Astrocyte (in vitro differentiated cells and primary cell): ENCODE data around the gene DUSP14. TPM values are rescaled to one million over a fixed set of nuclear protein-coding genes. Genes with fewer than 3 reads are reported as not detected.

Experiments
- DNase-seq: peaks from one replicate; pipeline ENCODE4 v3.0.0-alpha.2; 2010; ENCODE audit warnings: low read depth
- FAIRE-seq: peaks from 2 replicates; lab custom pipeline; 2011; peaks lifted over from hg19 to GRCh38; lab: Jason Lieb, UNC
- H2AFZ ChIP-seq: 2 replicates; pipeline ENCODE4 v1.6.0; 2012; ENCODE audit warnings: low read depth, low read length, inconsistent platforms
- H3K27ac ChIP-seq: 2 replicates; pipeline ENCODE4 v1.5.1; 2011; ENCODE audit warnings: low read depth, low read length, inconsistent platforms
- H3K27me3 ChIP-seq: 2 replicates; pipeline ENCODE4 v1.6.0; 2011; ENCODE audit warnings: low read length, inconsistent platforms; ENCODE audit not compliant: insufficient read depth
- H3K36me3 ChIP-seq: 2 replicates; pipeline ENCODE4 v1.5.1; 2011; ENCODE audit warnings: low read length, inconsistent platforms; ENCODE audit not compliant: insufficient read depth
- H3K4me1 ChIP-seq: 2 replicates; pipeline ENCODE4 v1.5.1; 2011; ENCODE audit warnings: low read length, inconsistent platforms; ENCODE audit not compliant: insufficient read depth
- H3K4me2 ChIP-seq: 2 replicates; pipeline ENCODE4 v1.6.0; 2012; ENCODE audit warnings: low read length, inconsistent platforms
- H3K4me3 ChIP-seq: 2 replicates; pipeline ENCODE4 v1.5.1; 2011; ENCODE audit warnings: low read depth, mild to moderate bottlenecking, low read length, inconsistent platforms; ENCODE audit not compliant: insufficient read depth
- H3K79me2 ChIP-seq: 2 replicates; pipeline ENCODE4 v1.6.0; 2012; ENCODE audit warnings: mild to moderate bottlenecking, low read length, inconsistent platforms; ENCODE audit not compliant: insufficient read depth
- H3K9ac ChIP-seq: 2 replicates; pipeline ENCODE4 v1.6.0; 2012; ENCODE audit warnings: mild to moderate bottlenecking, low read length, inconsistent platforms
- H3K9me3 ChIP-seq: 2 replicates; pipeline ENCODE4 v1.5.1; 2012; ENCODE audit warnings: low read depth, mild to moderate bottlenecking, low read length, inconsistent platforms; ENCODE audit not compliant: insufficient read depth
- H4K20me1 ChIP-seq: 2 replicates; pipeline ENCODE4 v1.6.0; 2012; ENCODE audit warnings: low read length, inconsistent platforms; ENCODE audit not compliant: insufficient read depth
- H3K27ac Mint-ChIP-seq: one replicate; pipeline ENCODE4 v1.8.0; 2021; ENCODE audit warnings: mild to moderate bottlenecking, mixed read lengths; ENCODE audit not compliant: unreplicated experiment
- H3K27me3 Mint-ChIP-seq: one replicate; pipeline ENCODE4 v1.8.0; 2021; ENCODE audit warnings: low read depth, mixed read lengths; ENCODE audit not compliant: unreplicated experiment
- H3K36me3 Mint-ChIP-seq: one replicate; pipeline ENCODE4 v1.8.0; 2021; ENCODE audit warnings: low read depth, mixed read lengths; ENCODE audit not compliant: unreplicated experiment
- H3K4me1 Mint-ChIP-seq: one replicate; pipeline ENCODE4 v1.8.0; 2021; ENCODE audit warnings: low read depth, mixed read lengths; ENCODE audit not compliant: unreplicated experiment
- H3K4me3 Mint-ChIP-seq: one replicate; pipeline ENCODE4 v1.8.0; 2021; ENCODE audit warnings: mild to moderate bottlenecking, moderate library complexity, mixed read lengths; ENCODE audit not compliant: unreplicated experiment
- H3K9me3 Mint-ChIP-seq: one replicate; pipeline ENCODE4 v1.8.0; 2021; ENCODE audit warnings: mild to moderate bottlenecking, mixed read lengths; ENCODE audit not compliant: unreplicated experiment
- EZH2 ChIP-seq: IDR thresholded peaks from 2 replicates; pipeline ENCODE4 v1.6.1; 2012; ENCODE audit warnings: mild to moderate bottlenecking, low read length, inconsistent platforms; ENCODE audit not compliant: insufficient read depth
- total RNA-seq: library from RNA; stranded (reverse); gene quantifications from 2 replicates; pipeline ENCODE4 v1.2.1, GENCODE V29; 2021
- TF ChIP-seq, protein P1 (sequence below): IDR thresholded peaks from 2 replicates; pipeline ENCODE4 v1.5.1; 2011; ENCODE audit warnings: low read depth, mild to moderate bottlenecking, inconsistent platforms, low read length, moderate library complexity; ENCODE audit not compliant: insufficient read depth

DUSP14 gene
- total RNA-seq, 1 donor from 2014 or later, result 69.1 TPM

DNA sequence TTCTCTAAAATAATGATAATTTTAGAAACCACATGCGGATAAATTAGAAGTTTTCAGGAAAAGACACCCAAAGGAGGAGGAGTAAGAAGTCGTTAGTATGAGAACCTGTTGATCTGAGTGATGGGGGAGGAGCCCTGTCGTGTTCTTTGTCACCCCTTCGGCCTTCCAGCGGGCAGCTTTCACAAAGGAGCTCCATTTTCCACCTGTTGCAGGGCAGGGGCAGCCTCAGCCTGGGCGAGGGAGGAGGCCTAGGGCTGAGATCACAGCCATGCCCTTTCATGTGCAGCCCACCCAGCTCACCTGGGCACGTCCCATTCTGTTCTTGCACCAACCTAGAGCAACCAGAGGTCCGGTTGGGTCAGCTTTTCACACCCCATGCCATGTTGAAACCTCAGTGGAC, 5.3 kb downstream of the DUSP14 start:
- peaks cover 89% of the 10 kb centered on the region for H3K79me2 ChIP-seq
- H3K27ac Mint-ChIP-seq, result peak overlapping the region; percentile 20
- H3K4me3 ChIP-seq, result no peak overlapping the region
- DNase-seq, result no peak
- no peak overlapping the region for H2AFZ ChIP-seq
- H3K36me3 Mint-ChIP-seq, result peaks cover 2% of the 10 kb centered on the region
- H3K27me3 Mint-ChIP-seq, result no peaks in the 10 kb centered on the region
- peaks cover 44% of the 10 kb centered on the region for H4K20me1 ChIP-seq
- H3K36me3 ChIP-seq, result peaks cover 2% of the 10 kb centered on the region
- no peak for TF ChIP-seq EZH2
- TF ChIP-seq, protein P1, sequence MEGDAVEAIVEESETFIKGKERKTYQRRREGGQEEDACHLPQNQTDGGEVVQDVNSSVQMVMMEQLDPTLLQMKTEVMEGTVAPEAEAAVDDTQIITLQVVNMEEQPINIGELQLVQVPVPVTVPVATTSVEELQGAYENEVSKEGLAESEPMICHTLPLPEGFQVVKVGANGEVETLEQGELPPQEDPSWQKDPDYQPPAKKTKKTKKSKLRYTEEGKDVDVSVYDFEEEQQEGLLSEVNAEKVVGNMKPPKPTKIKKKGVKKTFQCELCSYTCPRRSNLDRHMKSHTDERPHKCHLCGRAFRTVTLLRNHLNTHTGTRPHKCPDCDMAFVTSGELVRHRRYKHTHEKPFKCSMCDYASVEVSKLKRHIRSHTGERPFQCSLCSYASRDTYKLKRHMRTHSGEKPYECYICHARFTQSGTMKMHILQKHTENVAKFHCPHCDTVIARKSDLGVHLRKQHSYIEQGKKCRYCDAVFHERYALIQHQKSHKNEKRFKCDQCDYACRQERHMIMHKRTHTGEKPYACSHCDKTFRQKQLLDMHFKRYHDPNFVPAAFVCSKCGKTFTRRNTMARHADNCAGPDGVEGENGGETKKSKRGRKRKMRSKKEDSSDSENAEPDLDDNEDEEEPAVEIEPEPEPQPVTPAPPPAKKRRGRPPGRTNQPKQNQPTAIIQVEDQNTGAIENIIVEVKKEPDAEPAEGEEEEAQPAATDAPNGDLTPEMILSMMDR, result no peak
- H3K9me3 Mint-ChIP-seq, result no peaks in the 10 kb centered on the region
- peaks cover 32% of the 10 kb centered on the region for H3K4me1 ChIP-seq
- no peak overlapping the region for H3K4me2 ChIP-seq
- H3K9ac ChIP-seq, result no peak overlapping the region
- H3K27ac ChIP-seq, result no peak overlapping the region
- FAIRE-seq, result no peak
- peak overlapping the region; percentile 40 for H3K4me3 Mint-ChIP-seq
- H3K4me1 Mint-ChIP-seq, result peaks cover 29% of the 10 kb centered on the region
- H3K27me3 ChIP-seq, result no peaks in the 10 kb centered on the region
- no peaks in the 10 kb centered on the region for H3K9me3 ChIP-seq

- Histone ChIP-seq H3K27me3 (no peaks in the 10 kb centered on the region), H3K9me3 (no peaks in the 10 kb centered on the region), H4K20me1 (peaks cover 64% of the 10 kb centered on the region), H3K79me2 (peaks cover 96% of the 10 kb centered on the region), H3K36me3 (peaks cover 4% of the 10 kb centered on the region), H3K9ac (no peak overlapping the region), H3K4me3 (no peak overlapping the region), H3K4me2 (no peak overlapping the region), H3K4me1 (no peaks in the 10 kb centered on the region), H3K27ac (no peak overlapping the region), H2AFZ (no peak overlapping the region)
- DNase-seq (no peak), FAIRE-seq (no peak)
- no peaks in the 10 kb centered on the region for H3K9me3 Mint-ChIP-seq
- H3K36me3 Mint-ChIP-seq, result peaks cover 11% of the 10 kb centered on the region
- no peak overlapping the region for H3K27ac Mint-ChIP-seq
- H3K27me3 Mint-ChIP-seq, result no peaks in the 10 kb centered on the region
- TF ChIP-seq, protein P1, result no peak
- TF ChIP-seq EZH2, result no peak
- no peak overlapping the region for H3K4me3 Mint-ChIP-seq
- H3K4me1 Mint-ChIP-seq, result no peaks in the 10 kb centered on the region
These were observed 10.7 kb downstream of the DUSP14 start for GRCh38 chr17:37500378-37500777.

DNA sequence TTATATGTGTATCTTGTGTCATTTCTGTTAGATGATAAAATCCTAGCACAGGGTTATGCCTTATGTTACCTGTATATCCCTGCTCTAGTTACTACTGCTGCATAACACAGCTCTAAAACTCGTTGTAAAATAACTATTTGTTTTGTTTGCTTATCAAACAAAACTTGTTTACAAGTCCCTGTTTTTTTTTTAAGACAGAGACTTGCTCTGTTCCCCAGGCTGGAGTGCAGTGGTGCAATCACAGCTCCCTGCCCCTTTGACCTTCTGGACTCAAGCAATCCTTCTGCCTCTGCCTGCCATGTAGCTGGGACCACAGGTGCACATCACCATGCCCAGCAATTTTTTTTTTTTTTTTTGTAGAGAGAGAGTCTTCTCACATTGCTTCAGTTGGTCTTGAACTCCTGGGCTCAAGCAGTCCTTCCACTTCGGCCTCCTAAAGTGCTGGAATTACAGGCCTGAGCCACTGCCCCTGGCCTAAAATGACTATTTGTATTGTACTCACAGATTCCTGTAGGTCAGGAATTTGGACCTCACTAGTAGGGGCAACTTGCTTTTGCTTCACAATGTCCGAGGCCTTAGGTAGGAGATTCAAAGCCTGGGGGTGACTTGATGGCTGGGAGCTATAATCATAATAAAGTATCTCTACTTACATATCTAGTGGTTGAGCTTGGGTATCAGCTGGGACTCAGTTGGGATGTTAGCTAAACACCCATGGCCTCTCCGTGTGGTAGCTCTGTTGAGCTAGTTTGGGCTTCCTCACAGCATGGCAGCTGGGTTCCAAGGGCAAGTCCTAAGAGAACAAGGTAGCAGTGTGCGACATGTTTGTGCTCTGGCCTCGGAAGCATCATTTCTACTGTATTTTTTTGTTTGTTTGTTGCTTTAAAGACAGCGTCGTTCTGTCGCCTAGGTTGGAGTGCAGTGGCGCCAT, 12.6 kb downstream of the DUSP14 start:
- no peaks in the 10 kb centered on the region for H3K9me3 ChIP-seq
- no peak for TF ChIP-seq EZH2
- TF ChIP-seq, protein P1, result no peak
- H3K36me3 ChIP-seq, result peaks cover 4% of the 10 kb centered on the region
- Mint-ChIP-seq H3K9me3 (no peaks in the 10 kb centered on the region), H3K27me3 (no peaks in the 10 kb centered on the region), H3K4me3 (no peak overlapping the region), H3K36me3 (peaks cover 16% of the 10 kb centered on the region), H3K4me1 (peaks cover 8% of the 10 kb centered on the region), H3K27ac (no peak overlapping the region)
- no peak overlapping the region for H3K27ac ChIP-seq
- H3K79me2 ChIP-seq, result peaks cover 97% of the 10 kb centered on the region
- no peak overlapping the region for H3K9ac ChIP-seq
- FAIRE-seq, result no peak
- peaks cover 4% of the 10 kb centered on the region for H3K4me1 ChIP-seq
- no peaks in the 10 kb centered on the region for H3K27me3 ChIP-seq
- H3K4me3 ChIP-seq, result no peak overlapping the region
- peaks cover 82% of the 10 kb centered on the region for H4K20me1 ChIP-seq
- no peak for DNase-seq
- H3K4me2 ChIP-seq, result no peak overlapping the region
- no peak overlapping the region for H2AFZ ChIP-seq
